Ramos (cell line): ENCODE measurements around the gene PCF11.
"Not testable (repeated sequence)": the region's sequence is repeated elsewhere in the genome, so short reads cannot be mapped to it uniquely, and the experiment has no call there.

Experiments used
- in situ Hi-C: fragments of 300-500 bp; cut with MboI; formaldehyde crosslinking; loops from one replicate; pipeline ENCODE4 v1.14.3; 2022; ENCODE audit warnings: low sequenced_read_pairs; ENCODE audit not compliant: unreplicated experiment

Gene PCF11

DNA sequence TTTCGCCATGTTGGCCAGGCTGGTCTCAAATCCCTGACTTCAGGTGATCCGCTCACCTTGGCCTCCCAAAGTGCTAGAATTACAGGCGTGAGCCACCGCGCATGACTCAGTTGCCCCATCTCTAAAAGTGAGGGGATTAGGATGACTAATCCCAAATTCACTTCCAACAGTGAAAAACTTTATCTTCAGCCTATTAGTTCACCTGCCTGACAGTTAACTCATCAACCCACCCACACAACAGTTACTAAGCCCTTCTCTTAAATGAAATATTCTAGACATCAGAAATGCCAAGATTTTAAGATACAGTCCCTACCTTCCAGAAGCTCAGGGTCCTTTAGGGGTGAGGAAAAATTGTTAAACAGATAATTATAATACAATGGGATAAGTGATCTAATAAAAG lies 34.6 kb downstream of the PCF11 start:
- in situ Hi-C loops = no loop called here

DNA sequence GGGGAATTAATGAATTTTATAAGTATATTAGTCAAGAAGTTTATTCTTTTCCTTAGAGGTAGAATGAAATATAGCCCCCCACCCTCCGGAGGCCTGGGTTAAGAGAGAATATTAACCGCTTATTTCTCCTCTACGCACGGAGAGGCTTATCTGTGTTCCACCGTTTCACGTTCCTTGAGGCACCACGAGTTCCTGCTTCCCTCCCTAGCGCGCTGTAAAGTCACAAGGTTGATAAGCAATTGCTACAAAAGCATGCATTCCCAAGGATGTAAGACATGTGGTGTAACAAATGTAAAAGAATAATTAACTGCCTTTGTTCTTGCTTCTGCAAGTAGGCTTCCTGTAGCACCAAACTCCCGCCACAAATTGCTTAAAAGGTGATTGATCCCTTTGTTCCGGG lies 35.1 kb downstream of the PCF11 start:
- in situ Hi-C loops = no loop called here

DNA sequence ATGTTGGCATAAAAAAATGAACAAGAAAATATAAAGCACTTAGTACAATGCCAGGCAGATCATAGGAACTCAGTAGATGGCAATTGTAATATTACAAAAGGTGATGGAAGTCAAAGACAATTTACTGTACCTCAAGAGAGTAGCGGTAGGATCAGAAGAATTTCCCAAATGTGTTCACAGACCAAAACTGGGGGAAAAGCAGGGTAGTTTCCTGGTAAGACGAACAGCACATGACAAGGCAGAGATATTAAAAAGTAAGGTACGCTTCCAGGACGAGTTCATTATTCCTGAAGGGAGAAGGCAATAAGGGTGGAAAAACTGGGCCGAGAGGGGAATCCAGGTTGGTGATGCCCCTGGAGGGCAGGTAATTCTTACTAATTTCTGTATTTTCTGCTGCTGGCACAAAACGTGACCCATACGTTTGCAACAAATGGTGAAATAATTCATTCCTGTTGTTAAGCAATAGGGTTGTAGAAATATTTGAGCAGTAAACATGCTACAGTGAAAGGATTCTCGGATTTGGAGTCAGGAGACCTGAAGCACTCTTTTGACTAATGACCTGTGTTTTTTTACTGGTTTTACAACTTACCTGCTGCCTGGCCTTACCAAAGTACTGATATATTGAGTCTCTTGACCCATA lies 35.8 kb downstream of the PCF11 start:
- in situ Hi-C loops = no loop called here

DNA sequence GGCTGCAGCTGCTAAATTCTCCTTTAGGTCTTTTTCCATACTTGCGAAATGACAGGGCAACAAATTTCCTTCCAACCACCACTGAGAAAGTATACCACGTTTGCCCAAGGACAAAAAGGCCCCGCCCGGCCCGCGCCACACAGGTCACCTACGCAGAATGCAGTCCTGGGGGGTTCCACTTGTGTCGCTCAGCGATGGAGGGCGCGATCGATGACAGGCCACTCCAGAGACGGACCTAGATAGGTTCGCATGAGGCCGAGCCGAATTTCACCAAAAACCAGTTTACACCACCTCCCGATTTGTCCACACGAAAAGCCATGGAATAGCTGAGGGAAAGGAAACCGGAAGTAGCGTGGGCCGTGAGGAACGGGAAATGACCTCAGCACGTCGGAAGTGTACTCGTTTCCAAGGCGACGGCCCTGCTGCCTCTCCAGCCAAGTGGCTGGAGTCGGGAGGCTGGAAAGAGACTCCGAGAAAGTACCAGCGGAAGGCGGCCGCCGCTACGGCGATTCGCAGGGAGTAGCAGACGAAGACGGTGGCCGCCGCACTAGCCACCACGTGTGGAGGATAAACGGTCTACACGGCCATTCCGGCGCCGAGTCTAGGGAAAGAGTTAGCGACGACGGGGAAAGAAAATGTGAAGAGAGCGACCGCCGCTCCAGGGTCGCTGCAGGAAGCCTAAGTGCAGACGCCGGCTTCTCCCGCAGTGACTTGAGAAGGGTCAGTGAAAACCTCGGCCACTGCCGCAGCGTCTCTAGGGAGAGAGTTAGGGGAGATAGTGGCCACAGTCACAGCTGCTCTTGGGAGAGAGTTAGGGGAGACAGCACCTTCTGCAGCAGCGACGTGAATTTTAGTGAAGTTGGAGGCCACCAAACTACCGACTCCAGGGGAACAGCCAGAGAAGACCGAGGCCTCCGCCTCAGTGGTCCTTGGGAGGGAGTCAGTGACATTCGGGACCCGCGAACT lies 36.7 kb downstream of the PCF11 start, which contains the start of gene ANKRD42:
Gene ANKRD42, plus strand, starts transcription at position 398 of the 966 bp plus-strand sequence. CDS start 959 bp downstream, outside the sequence.
- in situ Hi-C loops = no loop called here

DNA sequence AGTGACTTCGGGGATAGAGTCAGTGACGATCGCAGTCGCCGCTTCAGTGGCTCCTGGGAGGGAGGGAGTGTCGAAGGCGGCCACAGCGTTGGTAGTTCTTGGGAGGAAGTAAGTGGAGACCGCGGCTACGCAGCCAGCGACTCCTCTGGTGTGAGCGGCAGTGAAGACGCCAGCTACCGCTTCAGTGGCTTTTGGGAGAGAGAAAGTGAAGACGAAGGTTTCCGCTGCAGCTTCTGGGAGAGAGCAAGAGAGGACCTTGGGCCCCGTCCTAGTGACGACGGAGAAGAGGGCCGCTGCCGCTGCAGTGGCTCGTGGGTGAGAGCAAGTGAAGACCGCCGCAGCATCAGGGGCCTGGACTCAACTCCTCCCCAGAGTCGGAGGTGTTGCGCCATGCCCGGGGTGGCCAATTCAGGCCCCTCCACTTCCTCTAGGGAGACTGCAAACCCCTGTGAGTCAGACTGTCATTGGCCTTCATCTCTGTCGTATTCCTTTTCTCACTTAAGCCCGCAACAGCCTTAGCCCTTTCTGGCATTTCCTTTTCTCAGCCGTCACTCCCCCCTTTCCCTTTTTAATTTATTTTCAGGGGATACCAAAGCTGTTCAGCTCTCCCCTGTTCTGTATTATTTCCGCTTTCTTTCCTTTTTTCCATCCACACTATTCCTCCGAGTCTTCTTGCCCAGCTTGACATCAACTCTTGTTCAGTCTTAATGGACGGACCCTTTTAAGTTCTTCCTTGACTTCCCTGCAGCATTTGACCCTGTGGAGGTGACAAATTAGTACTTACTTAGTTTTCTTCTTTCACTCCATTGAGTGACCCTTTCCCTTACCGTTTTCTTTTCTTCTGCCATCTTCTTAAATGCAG lies 37.6 kb downstream of the PCF11 start:
- in situ Hi-C loops = no loop called here

DNA sequence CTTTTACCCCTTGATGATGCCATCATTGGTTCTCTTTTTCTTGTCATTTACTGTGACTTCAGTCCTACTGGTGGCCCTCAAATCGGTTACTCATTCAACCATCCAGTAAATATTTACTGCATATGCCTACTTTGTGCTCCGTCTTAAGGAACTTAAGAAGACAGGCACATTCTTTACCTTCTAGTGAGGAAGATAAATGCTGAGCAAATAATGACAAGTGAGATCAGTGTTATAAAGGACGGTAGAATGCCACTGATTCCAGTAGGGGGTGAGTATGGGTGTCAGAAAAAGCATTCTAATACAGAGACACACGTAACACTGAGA lies 38.2 kb downstream of the PCF11 start:
- in situ Hi-C loops = no loop called here

DNA sequence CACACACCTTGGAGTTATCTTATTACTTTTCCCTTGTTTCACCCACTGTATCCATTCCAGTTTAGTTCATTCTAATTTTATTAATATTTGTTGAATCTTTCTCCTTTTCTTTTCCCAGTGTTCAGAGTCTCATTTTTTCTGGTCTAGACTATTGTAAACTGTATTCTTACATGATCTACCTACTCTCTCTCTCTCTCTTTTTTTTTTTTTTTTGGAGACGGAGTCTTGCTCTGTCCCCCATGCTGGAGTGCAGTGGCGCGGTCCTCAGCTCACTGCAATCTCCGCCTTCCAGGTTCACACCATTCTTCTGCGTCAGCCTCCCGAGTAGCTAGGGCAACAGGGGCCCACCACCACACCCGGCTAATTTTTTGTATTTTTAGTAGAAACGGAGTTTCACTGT lies 38.7 kb downstream of the PCF11 start:
- in situ Hi-C loops = no loop called here

DNA sequence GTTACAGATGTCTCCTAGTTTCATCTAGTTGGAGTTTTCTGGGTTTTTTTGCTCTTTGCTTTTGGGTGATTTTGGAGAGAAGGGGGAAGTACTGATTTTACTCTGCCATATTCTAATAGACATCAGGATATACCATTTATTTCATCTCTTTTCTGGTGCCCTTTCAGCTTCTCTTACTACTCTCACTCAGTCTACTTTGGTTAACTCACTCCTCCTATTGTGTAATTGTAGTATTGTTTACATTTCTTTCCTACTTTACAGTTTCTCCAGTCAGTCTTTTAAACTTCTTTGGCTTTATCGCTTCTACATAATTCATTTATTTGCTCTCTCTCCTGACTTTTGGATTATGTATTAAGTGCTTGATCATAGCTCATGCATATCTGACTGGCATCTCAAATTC lies 43.1 kb downstream of the PCF11 start:
- in situ Hi-C loops = no loop called here

DNA sequence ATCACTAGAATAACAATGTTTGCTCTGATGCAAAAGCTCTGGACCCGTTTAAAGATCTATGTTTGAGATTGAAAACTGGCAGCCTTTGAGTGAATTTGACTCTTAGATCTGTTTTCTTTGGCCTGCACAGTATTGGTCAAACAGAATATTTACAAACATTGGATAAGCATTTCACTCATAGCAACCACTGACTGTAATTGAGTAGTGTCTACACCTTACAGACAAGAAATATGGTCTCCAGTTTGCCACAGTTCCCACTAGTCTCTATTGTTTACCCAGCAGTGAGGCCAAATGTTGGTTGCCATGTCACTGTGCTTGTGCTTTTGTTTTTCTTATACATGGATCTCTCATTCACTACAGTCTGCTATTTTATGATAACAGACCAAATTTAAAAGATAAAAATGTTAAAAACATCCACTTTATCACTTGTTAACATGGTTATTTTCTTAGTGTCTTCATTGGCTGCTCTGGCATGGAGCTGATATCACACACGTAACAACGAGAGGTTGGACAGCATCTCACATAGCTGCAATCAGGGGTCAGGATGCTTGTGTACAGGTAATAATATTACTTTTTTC lies 48.8 kb downstream of the PCF11 start:
- in situ Hi-C loops = no loop called here

DNA sequence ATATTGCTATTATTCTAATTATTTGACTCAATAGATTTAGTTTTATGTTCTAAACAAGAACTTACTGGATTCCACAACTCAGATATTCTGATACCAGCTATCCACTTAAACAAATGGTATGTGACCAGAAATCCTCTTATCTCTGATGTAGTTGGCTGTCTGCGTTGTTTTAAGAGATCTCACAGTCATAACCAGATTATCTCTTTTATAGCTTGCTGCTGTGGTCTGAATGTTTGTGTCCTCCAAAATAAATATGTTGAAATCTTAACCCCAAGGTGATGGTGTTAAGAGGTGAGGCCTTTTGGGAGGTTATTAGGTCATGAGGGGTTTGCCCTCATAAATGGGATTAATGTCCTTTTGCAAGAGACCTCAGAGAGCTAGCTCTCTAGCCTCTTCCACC lies 49.3 kb downstream of the PCF11 start:
- in situ Hi-C loops = no loop called here

DNA sequence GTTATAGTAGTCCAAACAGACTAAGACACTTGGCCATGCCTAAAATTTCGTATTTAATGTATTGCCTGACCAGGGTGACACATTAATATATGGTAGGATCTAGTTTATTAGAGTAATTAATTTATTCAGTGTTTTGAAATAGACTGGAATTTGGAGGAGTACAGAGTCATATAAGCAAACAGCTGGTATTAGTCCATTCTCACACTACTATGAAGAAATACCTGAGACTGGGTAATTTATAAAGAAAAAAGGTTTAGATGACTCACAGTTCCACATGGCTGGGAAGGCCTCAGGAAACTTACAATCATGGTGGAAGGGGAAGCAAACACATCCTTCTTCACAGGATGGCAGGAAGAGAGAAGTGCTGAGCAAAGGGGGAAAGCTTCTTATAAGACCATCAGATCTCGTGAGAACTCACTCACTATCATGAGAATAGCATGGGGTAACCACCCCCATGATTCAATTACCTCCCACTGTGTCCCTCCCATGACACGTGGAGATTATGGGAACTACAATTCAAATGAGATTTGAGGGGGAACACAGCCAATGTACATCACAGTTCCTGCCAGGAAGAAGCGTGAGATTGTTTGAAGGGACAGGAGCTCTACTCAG lies 49.9 kb downstream of the PCF11 start:
- in situ Hi-C loops = not testable (repeated sequence)

DNA sequence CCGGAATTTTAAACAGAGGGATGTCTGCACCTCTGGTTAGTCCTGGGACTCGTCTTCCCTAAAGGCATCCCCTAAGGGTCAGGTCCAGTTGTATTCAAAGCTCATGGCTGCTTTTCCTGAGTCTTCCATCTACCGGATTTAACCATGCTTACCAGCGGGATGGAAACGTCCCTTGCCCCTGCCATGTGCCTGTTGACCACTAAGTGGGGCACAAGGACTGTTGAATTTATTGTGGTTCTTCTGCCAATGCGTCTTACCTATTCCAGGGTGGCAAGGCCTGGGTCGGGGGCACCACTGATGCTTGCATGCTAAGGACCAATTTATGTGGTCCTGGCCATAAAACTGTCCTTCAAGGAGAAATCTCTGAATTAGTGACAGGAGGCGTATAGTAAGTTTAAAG lies 62.2 kb downstream of the PCF11 start:
- in situ Hi-C loops = no loop called here

DNA sequence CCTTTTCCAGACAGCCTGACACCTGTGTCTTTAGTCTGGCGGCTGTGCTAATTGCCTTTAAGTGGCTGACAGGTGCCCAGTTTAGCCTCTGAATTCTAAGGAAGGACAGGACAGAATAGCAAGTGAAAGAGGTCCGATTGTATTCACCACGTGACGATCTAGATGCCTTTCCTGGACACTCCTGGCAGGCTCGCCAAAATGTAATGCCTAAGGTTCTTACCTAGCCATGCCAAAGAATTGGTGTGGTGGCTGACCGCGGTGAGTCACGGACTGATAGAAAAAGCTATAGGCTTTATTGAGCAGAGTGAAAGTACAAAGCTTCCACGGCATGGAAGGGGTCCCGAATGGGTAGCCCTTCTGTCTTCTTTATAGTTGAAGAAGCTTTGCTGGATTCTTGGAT lies 63.3 kb downstream of the PCF11 start:
- in situ Hi-C loops = no loop called here

DNA sequence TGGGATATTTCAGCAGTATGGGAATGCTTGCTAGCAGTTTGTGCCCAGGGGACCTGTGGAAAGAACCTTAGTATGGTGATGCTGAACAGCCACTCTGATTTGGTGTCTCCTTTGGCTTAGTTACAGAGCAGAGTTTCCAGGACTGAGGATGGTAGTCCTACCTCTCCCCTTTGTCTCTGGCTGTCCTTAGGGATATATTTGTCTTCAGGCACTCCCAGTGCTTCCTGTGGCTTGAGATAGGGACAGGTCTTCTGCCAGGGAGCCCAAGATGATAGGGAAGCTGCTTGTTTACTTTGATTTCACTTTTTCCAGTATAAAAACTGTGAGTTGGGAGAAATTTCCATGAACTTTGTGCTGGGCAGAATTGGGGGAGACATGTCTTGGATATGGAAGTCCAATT lies 64.8 kb downstream of the PCF11 start:
- in situ Hi-C loops = no loop called here

DNA sequence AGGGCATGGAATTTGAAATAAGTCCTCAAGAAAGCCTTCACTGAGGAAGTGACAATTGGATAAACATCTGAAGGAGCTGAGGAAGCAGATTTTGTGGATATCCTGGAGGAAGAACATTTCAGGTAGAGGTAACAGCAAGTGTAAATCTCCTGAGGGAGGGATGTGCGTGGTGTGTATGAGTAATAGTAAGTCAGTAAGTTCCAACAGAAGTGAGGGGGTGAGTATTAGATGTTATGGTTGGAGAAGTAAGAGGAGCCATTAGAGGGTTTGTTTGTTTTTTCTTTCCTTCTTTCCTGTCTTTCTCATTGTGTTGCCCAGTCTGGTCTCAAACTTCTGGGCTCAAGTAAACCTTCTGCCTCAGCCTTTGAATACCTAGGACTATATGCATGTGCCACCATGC lies 65.6 kb downstream of the PCF11 start:
- in situ Hi-C loops = no loop called here

DNA sequence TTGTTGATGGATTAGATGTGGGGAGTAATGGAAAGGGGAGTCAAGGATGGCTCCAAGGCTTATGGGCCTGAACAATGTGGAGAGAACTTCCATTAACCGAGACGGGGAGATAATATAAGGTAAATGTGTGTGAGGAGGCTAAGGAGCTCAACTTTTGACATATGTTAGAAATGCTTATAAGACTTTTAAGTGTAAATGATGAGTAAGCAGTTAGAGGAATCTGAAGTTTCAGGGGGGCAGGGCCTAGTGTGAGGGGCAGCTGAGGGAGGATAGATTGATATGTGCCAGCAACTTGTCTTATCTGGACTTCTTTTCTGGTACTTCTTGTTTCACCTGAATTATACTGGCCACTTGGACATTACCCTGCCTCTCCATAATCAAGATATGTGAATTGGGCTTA lies 66.5 kb downstream of the PCF11 start:
- in situ Hi-C loops = no loop called here

DNA sequence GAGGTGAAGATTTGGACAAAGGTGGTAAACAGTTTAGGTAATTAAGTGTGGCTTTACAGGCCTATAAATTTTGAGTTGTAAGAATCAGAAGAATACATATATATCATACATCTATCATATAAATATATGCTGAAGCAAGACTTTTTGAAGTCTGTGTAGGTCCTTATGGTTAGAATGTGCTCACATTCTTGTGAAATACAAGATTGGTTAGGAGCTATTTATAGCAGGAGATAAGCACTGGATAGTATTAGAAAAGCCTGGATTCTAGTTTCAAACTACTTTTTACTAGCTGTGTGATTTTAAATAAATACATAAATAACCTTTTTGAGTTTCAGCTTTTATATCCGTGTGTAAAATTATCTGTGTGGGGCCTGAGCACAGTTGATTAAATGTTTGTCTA lies 78.9 kb downstream of the PCF11 start:
- in situ Hi-C loops = no loop called here
